Measurements from ENCODE around the gene ZNF346.
A peak's percentile ranks its signal among the peaks of the same experiment; 100 is the strongest.

ZNF346 gene

DNA sequence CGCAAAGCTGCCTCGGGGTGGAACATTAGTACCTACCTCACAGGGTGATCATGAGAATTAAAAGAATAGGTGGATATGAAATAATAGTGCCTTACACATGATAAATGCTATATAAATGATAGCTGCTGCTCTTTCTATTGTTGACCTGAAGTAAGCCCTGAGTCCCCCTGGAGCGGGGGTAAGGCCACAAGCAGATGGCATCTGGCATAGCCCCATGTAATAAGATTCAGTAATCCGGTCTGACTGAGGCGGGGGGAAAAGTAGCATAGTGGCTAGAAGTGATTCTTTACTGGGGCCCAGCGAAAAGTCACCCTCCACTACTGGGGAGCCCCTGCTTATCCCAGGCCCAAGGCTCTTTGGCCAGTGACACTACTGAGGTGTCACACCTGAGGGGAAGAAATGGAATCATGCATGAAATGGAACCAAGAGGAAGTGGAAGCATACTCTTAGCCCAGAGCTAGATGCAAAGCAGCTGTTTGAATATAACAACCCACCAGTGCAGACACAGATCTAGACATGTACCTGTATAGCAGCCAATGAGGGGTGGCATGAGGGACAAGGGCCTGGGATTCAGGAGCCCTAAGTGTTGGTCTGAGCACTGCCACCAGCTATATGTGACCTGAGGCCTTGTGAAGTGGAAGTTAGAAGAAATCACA is 48.2 kb downstream of the ZNF346 start:
- Mint-ChIP-seq H3K36me3 (ENCODE audit: low read depth) (peaks cover 6% of the 10 kb centered on the region), H3K9me3 (no peaks in the 10 kb centered on the region), H3K27me3 (no peaks in the 10 kb centered on the region), H3K4me3 (no peak overlapping the region), H3K4me1 (ENCODE audit: low read depth) (peaks cover 10% of the 10 kb centered on the region), H3K27ac (peak overlapping the region; percentile 2)

- Mint-ChIP-seq H3K27ac (no peak overlapping the region), H3K27me3 (no peaks in the 10 kb centered on the region), H3K36me3 (ENCODE audit: low read depth) (no peaks in the 10 kb centered on the region), H3K4me1 (ENCODE audit: low read depth) (peaks cover 10% of the 10 kb centered on the region), H3K4me3 (no peak overlapping the region), H3K9me3 (no peaks in the 10 kb centered on the region)
Measured at GRCh38 chr5:177071666-177072385, 49.3 kb downstream of the ZNF346 start.

DNA sequence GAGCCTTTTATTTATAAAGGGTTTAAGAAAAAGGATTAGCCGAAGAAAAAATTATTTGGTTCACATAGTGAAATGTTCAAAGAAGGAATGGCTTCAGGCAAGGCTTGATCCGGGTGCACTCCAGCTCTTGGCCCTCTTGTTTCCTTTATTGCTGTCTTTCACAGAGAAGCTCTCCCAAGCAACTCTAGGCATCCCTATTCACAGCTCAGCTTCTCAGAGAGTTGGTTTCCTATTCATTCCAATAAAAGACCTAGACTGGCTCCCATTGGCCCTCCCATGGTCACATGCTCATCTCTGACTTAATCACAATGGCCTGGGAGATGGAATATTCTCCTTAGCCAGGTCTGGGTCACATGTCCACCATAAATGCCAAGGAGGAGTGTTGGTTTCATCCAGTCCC is 54.8 kb downstream of the ZNF346 start:
- H3K9me3 Mint-ChIP-seq = no peaks in the 10 kb centered on the region
- H3K4me3 Mint-ChIP-seq = no peak overlapping the region
- no peaks in the 10 kb centered on the region for H3K4me1 Mint-ChIP-seq (ENCODE audit: low read depth)
- H3K27ac Mint-ChIP-seq = no peak overlapping the region
- H3K27me3 Mint-ChIP-seq = no peaks in the 10 kb centered on the region
- H3K36me3 Mint-ChIP-seq (ENCODE audit: low read depth) = no peaks in the 10 kb centered on the region

- Mint-ChIP-seq H3K27ac (no peak overlapping the region), H3K36me3 (ENCODE audit: low read depth) (no peaks in the 10 kb centered on the region), H3K27me3 (peaks cover 4% of the 10 kb centered on the region), H3K4me1 (ENCODE audit: low read depth) (no peaks in the 10 kb centered on the region), H3K4me3 (no peak overlapping the region), H3K9me3 (no peaks in the 10 kb centered on the region)
Measured at GRCh38 chr5:177079606-177080005, 57.1 kb downstream of the ZNF346 start.

GRCh38 chr5:177080265-177080664 is 57.8 kb downstream of the ZNF346 start:
- no peaks in the 10 kb centered on the region for H3K4me1 Mint-ChIP-seq (ENCODE audit: low read depth)
- no peaks in the 10 kb centered on the region for H3K36me3 Mint-ChIP-seq (ENCODE audit: low read depth)
- no peak overlapping the region for H3K4me3 Mint-ChIP-seq
- peaks cover 4% of the 10 kb centered on the region for H3K27me3 Mint-ChIP-seq
- H3K9me3 Mint-ChIP-seq = no peaks in the 10 kb centered on the region
- no peak overlapping the region for H3K27ac Mint-ChIP-seq

- no peak overlapping the region for H3K27ac Mint-ChIP-seq
- H3K4me1 Mint-ChIP-seq (ENCODE audit: low read depth) = peaks cover 4% of the 10 kb centered on the region
- H3K9me3 Mint-ChIP-seq = no peaks in the 10 kb centered on the region
- no peaks in the 10 kb centered on the region for H3K36me3 Mint-ChIP-seq (ENCODE audit: low read depth)
- peaks cover 4% of the 10 kb centered on the region for H3K27me3 Mint-ChIP-seq
- H3K4me3 Mint-ChIP-seq = no peak overlapping the region
Measured at GRCh38 chr5:177081859-177082258, 59.4 kb downstream of the ZNF346 start.

DNA sequence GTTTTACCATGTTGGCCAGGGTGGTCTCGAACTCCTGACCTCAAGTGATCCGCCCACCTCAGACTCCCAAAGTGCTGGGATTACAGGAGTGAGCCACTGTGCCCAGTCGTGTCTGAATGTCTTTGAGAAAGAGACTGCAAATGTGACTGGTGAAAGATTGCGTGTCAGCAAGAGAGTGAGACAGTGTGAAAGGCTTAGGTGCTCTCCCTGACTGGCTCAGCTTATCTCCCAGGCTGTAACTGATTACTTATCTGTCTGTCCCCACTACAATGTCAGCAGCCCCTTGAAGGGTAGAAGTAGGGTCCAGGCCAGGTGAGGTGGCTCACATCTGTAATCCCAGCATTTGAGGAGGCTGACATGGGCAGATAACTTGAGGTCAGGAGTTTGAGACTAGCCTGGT is 60.9 kb downstream of the ZNF346 start:
- H3K9me3 Mint-ChIP-seq = no peaks in the 10 kb centered on the region

DNA sequence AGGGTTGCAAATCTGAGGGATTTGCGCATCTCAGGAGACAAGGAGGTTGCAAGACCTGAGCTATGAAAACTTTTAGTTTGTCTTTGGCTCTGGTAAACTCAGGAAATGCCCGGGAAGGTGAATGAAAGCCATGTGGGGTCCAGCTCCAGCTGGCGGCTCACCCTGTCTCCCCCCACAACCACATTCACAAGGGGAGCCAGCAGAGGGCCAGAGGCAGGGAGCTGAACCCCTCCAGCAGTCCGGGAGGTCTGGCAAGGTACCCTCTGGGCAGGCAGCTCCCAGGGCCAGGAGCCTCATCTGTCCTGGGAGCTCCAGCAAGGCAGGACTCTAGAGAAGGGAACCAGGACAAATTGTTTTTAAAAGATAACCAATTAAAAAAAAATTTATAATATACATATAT is 61.7 kb downstream of the ZNF346 start:
- H3K36me3 Mint-ChIP-seq (ENCODE audit: low read depth) = no peaks in the 10 kb centered on the region
- H3K4me1 Mint-ChIP-seq (ENCODE audit: low read depth) = peaks cover 8% of the 10 kb centered on the region
- H3K4me3 Mint-ChIP-seq = no peak overlapping the region
- H3K27me3 Mint-ChIP-seq = peaks cover 13% of the 10 kb centered on the region
- H3K9me3 Mint-ChIP-seq = no peaks in the 10 kb centered on the region
- H3K27ac Mint-ChIP-seq = no peak overlapping the region

More for the DNA sequence above, 60.9 kb downstream of the ZNF346 start:
- no peaks in the 10 kb centered on the region for H3K36me3 Mint-ChIP-seq (ENCODE audit: low read depth)
- peaks cover 8% of the 10 kb centered on the region for H3K4me1 Mint-ChIP-seq (ENCODE audit: low read depth)
- H3K27ac Mint-ChIP-seq = no peak overlapping the region
- no peak overlapping the region for H3K4me3 Mint-ChIP-seq
- peaks cover 8% of the 10 kb centered on the region for H3K27me3 Mint-ChIP-seq

- Mint-ChIP-seq H3K4me3 (peak overlapping the region; percentile 40), H3K27ac (no peak overlapping the region), H3K4me1 (ENCODE audit: low read depth) (peaks cover 8% of the 10 kb centered on the region), H3K36me3 (ENCODE audit: low read depth) (no peaks in the 10 kb centered on the region), H3K9me3 (no peaks in the 10 kb centered on the region), H3K27me3 (peaks cover 13% of the 10 kb centered on the region)
Measured at GRCh38 chr5:177085985-177086653, 63.6 kb downstream of the ZNF346 start.

GRCh38 chr5:177086654-177087397 is 64.3 kb downstream of the ZNF346 start, which contains the start of gene FGFR4:
FGFR4 (plus strand) TSS chr5:177086915; CDS start chr5:177089603, 2,688 bp downstream.
- Mint-ChIP-seq H3K4me1 (ENCODE audit: low read depth) (peaks cover 8% of the 10 kb centered on the region), H3K4me3 (peak within 1 kb of the TSS; percentile 40), H3K36me3 (ENCODE audit: low read depth) (no peaks in the 10 kb centered on the region), H3K9me3 (no peaks in the 10 kb centered on the region), H3K27me3 (peaks cover 13% of the 10 kb centered on the region), H3K27ac (no peak within 1 kb of the TSS)

- Mint-ChIP-seq H3K27ac (no peak overlapping the region), H3K4me1 (ENCODE audit: low read depth) (peaks cover 8% of the 10 kb centered on the region), H3K9me3 (no peaks in the 10 kb centered on the region), H3K36me3 (ENCODE audit: low read depth) (no peaks in the 10 kb centered on the region), H3K27me3 (peaks cover 13% of the 10 kb centered on the region), H3K4me3 (peak overlapping the region; percentile 37)
Measured at GRCh38 chr5:177087398-177088005, 65.0 kb downstream of the ZNF346 start.

DNA sequence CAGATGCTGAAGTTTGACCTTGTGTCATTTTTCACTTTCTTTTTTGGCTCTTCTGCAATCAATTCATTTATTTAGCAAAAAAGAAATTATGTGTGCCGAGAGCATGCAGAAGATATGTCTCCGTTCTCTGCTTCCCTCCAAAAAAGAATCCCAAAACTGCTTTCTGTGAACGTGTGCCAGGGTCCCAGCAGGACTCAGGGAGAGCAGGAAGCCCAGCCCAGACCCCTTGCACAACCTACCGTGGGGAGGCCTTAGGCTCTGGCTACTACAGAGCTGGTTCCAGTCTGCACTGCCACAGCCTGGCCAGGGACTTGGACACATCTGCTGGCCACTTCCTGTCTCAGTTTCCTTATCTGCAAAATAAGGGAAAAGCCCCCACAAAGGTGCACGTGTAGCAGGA is 66.6 kb downstream of the ZNF346 start:
- H3K4me1 Mint-ChIP-seq (ENCODE audit: low read depth) = peaks cover 8% of the 10 kb centered on the region
- H3K27ac Mint-ChIP-seq = no peak overlapping the region
- H3K36me3 Mint-ChIP-seq (ENCODE audit: low read depth) = no peaks in the 10 kb centered on the region
- no peaks in the 10 kb centered on the region for H3K9me3 Mint-ChIP-seq
- H3K4me3 Mint-ChIP-seq = no peak overlapping the region
- H3K27me3 Mint-ChIP-seq = peaks cover 9% of the 10 kb centered on the region

GRCh38 chr5:177089825-177090641 is 67.5 kb downstream of the ZNF346 start:
- Mint-ChIP-seq H3K27me3 (peaks cover 9% of the 10 kb centered on the region), H3K4me1 (ENCODE audit: low read depth) (peaks cover 8% of the 10 kb centered on the region), H3K27ac (no peak overlapping the region), H3K36me3 (ENCODE audit: low read depth) (no peaks in the 10 kb centered on the region), H3K9me3 (no peaks in the 10 kb centered on the region), H3K4me3 (no peak overlapping the region)

- H3K9me3 Mint-ChIP-seq = no peaks in the 10 kb centered on the region
- H3K4me3 Mint-ChIP-seq = no peak overlapping the region
- peaks cover 8% of the 10 kb centered on the region for H3K4me1 Mint-ChIP-seq (ENCODE audit: low read depth)
- no peak overlapping the region for H3K27ac Mint-ChIP-seq
- H3K27me3 Mint-ChIP-seq = peaks cover 9% of the 10 kb centered on the region
- no peaks in the 10 kb centered on the region for H3K36me3 Mint-ChIP-seq (ENCODE audit: low read depth)
Measured at GRCh38 chr5:177090813-177091212, 68.3 kb downstream of the ZNF346 start.

All from stimulated activated naive CD8-positive, alpha-beta T cell treated with anti-CD3 and anti-CD28 coated beads, Interleukin-15, Interleukin-2, amounts not matched to agents 100 ng/mL and 50 ng/mL, for 24 hours (primary cell).